Gastrocnemius medialis (tissue), 4 donors: Measurements from ENCODE around the gene ERBB3.
A peak's percentile ranks its signal among the peaks of the same experiment; 100 is the strongest.

Experiments used
- CTCF ChIP-seq, 5 experiments: fragments of 450-650 bp in 3 of 5; fragments of 200-600 bp in 2 of 5; sonication (generic) in 2 of 5; IDR thresholded peaks in 4 of 5; conservative IDR thresholded peaks in 1 of 5; 1 replicate in 4 of 5; 2 replicates in 1 of 5; pipeline ENCODE4 v1.5.1; 2016 to 2019; ENCODE audit warnings: antibody characterized with exemption in 5 of 5, mild to moderate bottlenecking in 3 of 5, moderate library complexity in 3 of 5
- POLR2A ChIP-seq, 2 donors: fragments of 450-650 bp; IDR thresholded peaks; one replicate each; pipeline ENCODE4 v1.6.1; 2017; ENCODE audit warnings: antibody characterized with exemption in 2 of 2, mild to moderate bottlenecking in 2 of 2, moderate library complexity in 2 of 2

GRCh38 chr12:56104109-56104814 lies 24.3 kb downstream of the ERBB3 start, which contains the start of gene PA2G4:
- TF ChIP-seq CTCF (IDR thresholded peaks at IDR 0.05 in 4 of 5, conservative IDR thresholded peaks at IDR 0.05 in 1 of 5) (no peak), POLR2A (IDR thresholded peaks at IDR 0.05) (peak; percentile 85 to 96)
